Liver (tissue), 9 donors: ENCODE results near the gene PON1. TPM values are rescaled to one million over a fixed set of nuclear protein-coding genes. Genes with fewer than 3 reads are reported as not detected.

Source experiments
- DNase-seq: peaks from one replicate; pipeline ENCODE4 v3.0.0-alpha.2; 2017; ENCODE audit warnings: low spot score
- H3K27ac ChIP-seq, 2 donors: one replicate each; pipeline ENCODE4 v1.7.0; 2013; ENCODE audit warnings: inconsistent platforms in 2 of 2, low read length in 2 of 2, control low read depth in 1 of 2, low read depth in 1 of 2, mild to moderate bottlenecking in 1 of 2
- H3K27me3 ChIP-seq, 4 donors: one replicate each; pipeline versions ENCODE4 v1.6.1 to v1.7.0; 2013; ENCODE audit warnings: low read length in 3 of 4, inconsistent platforms in 1 of 4, mild to moderate bottlenecking in 1 of 4, moderate library complexity in 1 of 4; ENCODE audit not compliant: control insufficient read depth in 4 of 4, insufficient read depth in 4 of 4
- H3K36me3 ChIP-seq, 4 donors: one replicate each; pipeline versions ENCODE4 v1.6.1 to v1.7.0; 2013; ENCODE audit warnings: low read length in 3 of 4, mild to moderate bottlenecking in 3 of 4, low read depth in 1 of 4, moderate library complexity in 1 of 4; ENCODE audit not compliant: control insufficient read depth in 4 of 4, insufficient read depth in 3 of 4
- H3K4me1 ChIP-seq, 4 donors: one replicate each; pipeline versions ENCODE4 v1.6.1 to v1.7.0; 2013; ENCODE audit warnings: low read length in 3 of 4, mild to moderate bottlenecking in 3 of 4, moderate library complexity in 1 of 4; ENCODE audit not compliant: control insufficient read depth in 4 of 4, insufficient read depth in 4 of 4
- H3K4me3 ChIP-seq, 3 donors: one replicate each; pipeline versions ENCODE4 v1.6.1 to v1.7.0; 2013; ENCODE audit warnings: low read length in 3 of 3, control low read depth in 1 of 3, low read depth in 1 of 3, mild to moderate bottlenecking in 1 of 3
- H3K9ac ChIP-seq, 2 donors: one replicate each; pipeline ENCODE4 v1.7.0; 2013; ENCODE audit warnings: low read length in 2 of 2, mild to moderate bottlenecking in 2 of 2, moderate library complexity in 2 of 2, control low read depth in 1 of 2, low read depth in 1 of 2
- H3K9me3 ChIP-seq, 4 donors: one replicate each; pipeline versions ENCODE4 v1.6.1 to v1.7.0; 2013; ENCODE audit warnings: low read length in 3 of 4; ENCODE audit not compliant: control insufficient read depth in 4 of 4
- ATF3 ChIP-seq: IDR thresholded peaks from 2 replicates; pipeline ENCODE4 v1.6.1; 2016; ENCODE audit warnings: antibody characterized with exemption
- CTCF ChIP-seq: fragments of 150-350 bp; IDR thresholded peaks from 2 replicates; pipeline ENCODE4 v1.5.1; 2017; ENCODE audit warnings: improper control_type of control experiment, low read depth, low read length; ENCODE audit not compliant: missing input control
- EGR1 ChIP-seq, 2 donors: IDR thresholded peaks; 2 replicates each; pipeline ENCODE4 v1.6.1; 2016 to 2018; ENCODE audit warnings: antibody characterized with exemption in 2 of 2, low read depth in 2 of 2
- FOXA1 ChIP-seq: IDR thresholded peaks from 2 replicates; pipeline ENCODE4 v1.6.1; 2016; ENCODE audit warnings: antibody characterized with exemption
- FOXA2 ChIP-seq: IDR thresholded peaks from 2 replicates; pipeline ENCODE4 v1.6.1; 2016; ENCODE audit warnings: antibody characterized with exemption
- GABPA ChIP-seq, 2 donors: IDR thresholded peaks in 1 of 2; conservative IDR thresholded peaks in 1 of 2; 2 replicates each; pipeline ENCODE4 v1.6.1; 2016; ENCODE audit warnings: antibody characterized with exemption in 2 of 2, mild to moderate bottlenecking in 1 of 2, moderate library complexity in 1 of 2
- HNF4A ChIP-seq, 2 donors: conservative IDR thresholded peaks; 2 replicates each; pipeline ENCODE4 v1.6.1; 2016; ENCODE audit warnings: antibody characterized with exemption in 2 of 2, mild to moderate bottlenecking in 2 of 2
- HNF4G ChIP-seq: IDR thresholded peaks from 2 replicates; pipeline ENCODE4 v1.6.1; 2016; ENCODE audit warnings: antibody characterized with exemption
- JUND ChIP-seq, 2 donors: IDR thresholded peaks; 2 replicates each; pipeline ENCODE4 v1.6.1; 2016; ENCODE audit warnings: antibody characterized with exemption in 2 of 2
- MAX ChIP-seq: IDR thresholded peaks from 2 replicates; pipeline ENCODE4 v1.6.1; 2016; ENCODE audit warnings: antibody characterized with exemption
- NR2F2 ChIP-seq: IDR thresholded peaks from 2 replicates; pipeline ENCODE4 v1.6.1; 2016; ENCODE audit warnings: antibody characterized with exemption
- RAD21 ChIP-seq, 2 donors: IDR thresholded peaks; 2 replicates each; pipeline ENCODE4 v1.6.1; 2016; ENCODE audit warnings: antibody characterized with exemption in 2 of 2, mild to moderate bottlenecking in 2 of 2
- REST ChIP-seq: IDR thresholded peaks from 2 replicates; pipeline ENCODE4 v1.6.1; 2016; ENCODE audit warnings: antibody characterized with exemption, mild to moderate bottlenecking
- RXRA ChIP-seq, 2 donors: IDR thresholded peaks; 2 replicates each; pipeline ENCODE4 v1.6.1; 2017 to 2018; ENCODE audit warnings: antibody characterized with exemption in 2 of 2, mild to moderate bottlenecking in 1 of 2
- SP1 ChIP-seq: IDR thresholded peaks from 2 replicates; pipeline ENCODE4 v1.6.1; 2018; ENCODE audit warnings: antibody characterized with exemption, mild to moderate bottlenecking
- TAF1 ChIP-seq: conservative IDR thresholded peaks from 2 replicates; pipeline ENCODE4 v1.6.1; 2016; ENCODE audit warnings: antibody characterized with exemption, mild to moderate bottlenecking
- YY1 ChIP-seq: IDR thresholded peaks from 2 replicates; pipeline ENCODE4 v1.6.1; 2016; ENCODE audit warnings: antibody characterized with exemption, mild to moderate bottlenecking
- ZBTB33 ChIP-seq: IDR thresholded peaks from 2 replicates; pipeline ENCODE4 v1.6.1; 2016; ENCODE audit warnings: antibody characterized with exemption
- WGBS: extraction: QIAGEN DNeasy Blood & Tissue Kit; methylation state at CpG from one replicate; pipeline ENCODE4 v1.1.7; 2013; 5-methylcytosine and 5-hydroxymethylcytosine counted together
- polyA plus RNA-seq, 2 donors: library from polyadenylated mRNA; stranded (reverse) in 1 of 2; unstranded in 1 of 2; fragments of 200-250 nt in 1 of 2; fragments of >200 nt in 1 of 2; fragmentation: Nextera tagmentation in 1 of 2; extraction: Ambion mirVana in 1 of 2; gene quantifications; one replicate each; pipeline versions ENCODE4 v1.2.1 to v1.2.3, GENCODE V29; 2013 to 2015
- total RNA-seq, 2 donors: library from RNA; depleted of rRNA; stranded (reverse); fragments of >200 nt; gene quantifications; one replicate each; pipeline ENCODE4 v1.2.3, GENCODE V29; 2014
- donor health status: healthy.
- donor health status: healthy.
- donor health status: healthy.
- donor health status: healthy.
- donor health status: healthy.

The PON1 gene
- total and polyA plus RNA-seq, 4 donors = 54.8 to 1,101 (median 207) TPM

- H3K27ac ChIP-seq = no peak overlapping the region
- peaks cover 3 to 14% (median 6%) of the 10 kb centered on the region in 4 donors for H3K4me1 ChIP-seq
- no peak for DNase-seq
- no peak overlapping the region for H3K9ac ChIP-seq
- no peaks in the 10 kb centered on the region for H3K27me3 ChIP-seq
- no peak for TF ChIP-seq EGR1 (IDR thresholded peaks at IDR 0.05; ENCODE audit: low read depth in 2 of 2)
- no peak for TF ChIP-seq MAX
- TF ChIP-seq RXRA (IDR thresholded peaks at IDR 0.05) = no peak
- TF ChIP-seq GABPA (IDR thresholded peaks at IDR 0.05 in 1 of 2, conservative IDR thresholded peaks at IDR 0.05 in 1 of 2) = no peak
- no peak for TF ChIP-seq HNF4G
- TF ChIP-seq ATF3 = no peak
- TF ChIP-seq REST = no peak
- no peak for TF ChIP-seq RAD21 (IDR thresholded peaks at IDR 0.05)
- TF ChIP-seq CTCF = no peak
- TF ChIP-seq TAF1 = no peak
- no peak for TF ChIP-seq HNF4A (conservative IDR thresholded peaks at IDR 0.05)
- no peak for TF ChIP-seq FOXA2
- no peak for TF ChIP-seq FOXA1
- no peak for TF ChIP-seq NR2F2
- TF ChIP-seq YY1 = no peak
- TF ChIP-seq SP1 = no peak
- TF ChIP-seq JUND (IDR thresholded peaks at IDR 0.05) = no peak
- TF ChIP-seq ZBTB33 = no peak
- H3K36me3 ChIP-seq = no peaks in the 10 kb centered on the region
- no peak overlapping the region for H3K4me3 ChIP-seq
- whole genome bisulfite sequencing = 92% methylated on average over 2 of the region's 2 CpGs
- no peaks in the 10 kb centered on the region for H3K9me3 ChIP-seq
These were observed 16.2 kb upstream of the PON1 start for GRCh38 chr7:95340491-95340890.

- Histone ChIP-seq H3K27me3 (no peaks in the 10 kb centered on the region), H3K4me3 (no peak overlapping the region), H3K9ac (no peak overlapping the region), H3K36me3 (no peaks in the 10 kb centered on the region), H3K4me1 (peaks cover 5 to 26% (median 14%) of the 10 kb centered on the region in 4 donors), H3K9me3 (no peaks in the 10 kb centered on the region), H3K27ac (peak overlapping the region in 1 of 2 donors; percentile 14)
- no peak for DNase-seq
- WGBS = 33% methylated on average over 3 of the region's 3 CpGs
- TF ChIP-seq MAX = no peak
- TF ChIP-seq REST = no peak
- TF ChIP-seq CTCF = no peak
- no peak for TF ChIP-seq TAF1
- peak; percentile 9 for TF ChIP-seq SP1
- TF ChIP-seq RAD21 (IDR thresholded peaks at IDR 0.05) = no peak
- no peak for TF ChIP-seq FOXA1
- TF ChIP-seq RXRA (IDR thresholded peaks at IDR 0.05) = peak in 1 of 2 donors; percentile 4
- TF ChIP-seq GABPA (IDR thresholded peaks at IDR 0.05 in 1 of 2, conservative IDR thresholded peaks at IDR 0.05 in 1 of 2) = no peak
- TF ChIP-seq YY1 = peak; percentile 32
- TF ChIP-seq FOXA2 = no peak
These were observed 14.5 kb upstream of the PON1 start for GRCh38 chr7:95338832-95339231.
